ENCODE results near the gene FBXL14.
"Not testable (repeated sequence)": the region's sequence is repeated elsewhere in the genome, so short reads cannot be mapped to it uniquely, and the experiment has no call there.

Gene FBXL14

DNA sequence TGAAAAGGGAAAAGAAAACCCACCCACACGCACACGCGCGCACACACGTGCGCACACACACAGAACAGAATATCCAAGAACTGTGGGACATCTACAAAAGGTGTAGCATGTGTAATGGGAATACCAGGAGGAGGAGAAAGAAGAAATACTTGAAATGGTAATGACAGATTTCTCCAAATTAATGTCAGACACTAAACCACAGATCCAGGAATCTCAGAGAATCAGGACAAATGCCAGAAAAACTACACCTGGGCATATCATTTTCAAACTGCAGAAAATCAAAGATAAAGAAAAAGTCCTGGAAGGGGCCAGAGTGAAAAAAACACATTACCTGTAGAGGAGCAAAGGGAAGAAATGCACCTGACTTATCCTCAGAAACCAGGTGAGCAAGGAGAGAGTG, 26.5 kb downstream of the FBXL14 start:
- no peak for DNase-seq (ENCODE audit: low read depth)
- TF ChIP-seq, protein P1, sequence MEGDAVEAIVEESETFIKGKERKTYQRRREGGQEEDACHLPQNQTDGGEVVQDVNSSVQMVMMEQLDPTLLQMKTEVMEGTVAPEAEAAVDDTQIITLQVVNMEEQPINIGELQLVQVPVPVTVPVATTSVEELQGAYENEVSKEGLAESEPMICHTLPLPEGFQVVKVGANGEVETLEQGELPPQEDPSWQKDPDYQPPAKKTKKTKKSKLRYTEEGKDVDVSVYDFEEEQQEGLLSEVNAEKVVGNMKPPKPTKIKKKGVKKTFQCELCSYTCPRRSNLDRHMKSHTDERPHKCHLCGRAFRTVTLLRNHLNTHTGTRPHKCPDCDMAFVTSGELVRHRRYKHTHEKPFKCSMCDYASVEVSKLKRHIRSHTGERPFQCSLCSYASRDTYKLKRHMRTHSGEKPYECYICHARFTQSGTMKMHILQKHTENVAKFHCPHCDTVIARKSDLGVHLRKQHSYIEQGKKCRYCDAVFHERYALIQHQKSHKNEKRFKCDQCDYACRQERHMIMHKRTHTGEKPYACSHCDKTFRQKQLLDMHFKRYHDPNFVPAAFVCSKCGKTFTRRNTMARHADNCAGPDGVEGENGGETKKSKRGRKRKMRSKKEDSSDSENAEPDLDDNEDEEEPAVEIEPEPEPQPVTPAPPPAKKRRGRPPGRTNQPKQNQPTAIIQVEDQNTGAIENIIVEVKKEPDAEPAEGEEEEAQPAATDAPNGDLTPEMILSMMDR (conservative IDR thresholded peaks at IDR 0.05; ENCODE audit: low read depth, low read length): no peak
- no peak overlapping the region for H3K4me3 ChIP-seq (ENCODE audit: low read length)

DNA sequence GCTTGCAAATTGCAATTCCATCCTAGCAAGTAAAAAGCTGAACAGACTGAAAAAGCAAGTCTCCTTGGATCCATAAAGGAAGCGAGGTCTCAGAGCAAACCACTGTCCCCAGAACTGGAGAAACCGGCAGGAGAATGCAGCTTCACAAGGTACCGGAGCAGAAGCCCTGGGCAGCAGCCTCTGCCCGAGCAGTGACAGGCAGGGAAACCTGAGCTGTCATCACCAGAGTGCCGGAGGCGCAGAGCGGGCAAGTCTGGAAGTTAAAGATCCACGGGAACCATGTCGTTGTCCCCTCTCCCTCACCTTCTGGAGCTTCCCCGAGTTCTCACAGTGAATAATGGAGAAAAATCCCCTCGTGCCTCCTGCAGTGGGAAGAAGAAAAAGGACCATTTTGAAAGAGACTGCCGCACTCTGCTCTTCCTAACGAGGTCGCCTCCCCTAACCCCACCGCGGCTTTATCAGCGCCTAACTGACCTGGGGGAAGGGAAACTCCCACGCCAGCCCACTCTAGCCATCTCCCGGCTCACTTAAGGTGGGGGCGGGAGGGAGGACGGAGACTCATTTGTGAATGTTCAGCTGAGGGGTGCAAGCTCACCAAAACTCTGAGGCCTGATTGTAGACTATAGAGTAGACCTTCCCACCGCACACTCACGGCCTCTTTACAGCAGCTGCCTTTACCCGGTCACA, 27.8 kb downstream of the FBXL14 start:
- TF ChIP-seq, protein P1 (conservative IDR thresholded peaks at IDR 0.05; ENCODE audit: low read depth, low read length): no peak
- DNase-seq (ENCODE audit: low read depth): no peak
- no peak overlapping the region for H3K4me3 ChIP-seq (ENCODE audit: low read length)

DNA sequence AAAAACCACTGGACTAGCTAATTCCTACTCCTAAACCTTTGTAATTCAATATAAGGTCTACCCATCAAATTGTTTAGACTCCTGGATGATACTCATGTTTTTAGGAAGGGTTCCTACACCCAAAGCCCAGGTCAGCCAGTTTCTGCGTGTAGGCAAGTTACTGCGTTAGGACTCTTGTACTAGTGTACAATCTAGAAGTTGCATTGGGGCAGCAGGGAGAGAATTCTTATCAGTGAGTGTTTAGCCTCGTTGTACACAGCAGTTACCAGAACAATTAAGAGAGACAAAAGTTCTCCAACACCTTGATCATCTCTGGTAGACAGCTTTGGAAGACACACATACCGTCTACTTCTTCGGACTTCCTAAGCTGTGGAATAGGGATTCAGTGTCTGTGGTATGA, 29.2 kb downstream of the FBXL14 start:
- TF ChIP-seq, protein P1 (conservative IDR thresholded peaks at IDR 0.05; ENCODE audit: low read depth, low read length): no peak
- no peak overlapping the region for H3K4me3 ChIP-seq (ENCODE audit: low read length)
- DNase-seq (ENCODE audit: low read depth): no peak

DNA sequence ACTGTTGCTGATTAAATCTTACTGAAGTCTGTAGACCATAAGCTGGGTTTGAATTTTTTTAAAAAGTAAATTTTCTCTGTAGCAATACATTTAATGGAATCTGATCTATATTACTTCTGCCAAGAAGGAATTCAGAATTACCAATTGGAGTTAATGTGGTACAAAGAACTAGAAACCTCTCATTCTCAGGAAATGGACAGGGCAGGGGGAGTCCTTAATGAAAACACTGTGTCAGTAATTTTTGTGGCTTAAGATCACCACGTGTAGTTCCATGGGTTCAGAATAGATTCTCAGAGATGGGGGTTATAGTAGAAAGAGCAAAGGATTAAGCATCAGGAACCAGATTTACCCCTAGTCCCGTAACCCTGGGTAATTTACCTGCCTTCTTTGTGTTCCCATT, 30.3 kb downstream of the FBXL14 start:
- TF ChIP-seq, protein P1 (conservative IDR thresholded peaks at IDR 0.05; ENCODE audit: low read depth, low read length): no peak
- H3K4me3 ChIP-seq (ENCODE audit: low read length): no peak overlapping the region
- DNase-seq (ENCODE audit: low read depth): no peak

DNA sequence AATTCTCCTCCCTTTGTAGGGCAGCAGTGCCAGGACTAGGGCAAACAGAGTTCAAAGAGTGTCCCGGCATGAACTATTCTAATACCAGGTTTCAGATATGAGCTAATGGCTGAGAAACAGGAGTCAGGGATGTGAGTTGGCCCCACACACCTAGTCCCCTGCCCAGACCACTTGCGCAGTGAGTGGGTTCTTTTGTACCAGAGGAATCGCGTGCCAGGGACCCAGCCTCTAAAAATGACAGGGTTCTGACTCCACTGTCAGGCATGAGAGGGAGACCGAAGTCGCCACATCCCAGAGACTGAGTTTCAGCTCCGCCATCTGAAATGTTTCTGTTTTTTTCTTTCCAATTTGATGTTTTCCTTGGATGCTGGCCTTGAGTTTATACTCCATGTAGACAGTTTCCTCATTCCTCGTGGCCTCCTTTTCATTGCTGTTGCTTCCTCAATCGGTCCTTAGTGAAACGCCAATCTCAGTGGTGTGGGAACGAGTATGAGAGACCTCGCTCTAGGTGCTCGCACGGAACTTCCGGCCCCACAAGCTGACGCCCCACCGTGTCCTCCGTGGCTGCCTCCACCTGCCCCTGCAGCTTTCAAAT, 31.5 kb downstream of the FBXL14 start:
- no peak for DNase-seq (ENCODE audit: low read depth)
- TF ChIP-seq, protein P1 (conservative IDR thresholded peaks at IDR 0.05; ENCODE audit: low read depth, low read length): no peak
- no peak overlapping the region for H3K4me3 ChIP-seq (ENCODE audit: low read length)

DNA sequence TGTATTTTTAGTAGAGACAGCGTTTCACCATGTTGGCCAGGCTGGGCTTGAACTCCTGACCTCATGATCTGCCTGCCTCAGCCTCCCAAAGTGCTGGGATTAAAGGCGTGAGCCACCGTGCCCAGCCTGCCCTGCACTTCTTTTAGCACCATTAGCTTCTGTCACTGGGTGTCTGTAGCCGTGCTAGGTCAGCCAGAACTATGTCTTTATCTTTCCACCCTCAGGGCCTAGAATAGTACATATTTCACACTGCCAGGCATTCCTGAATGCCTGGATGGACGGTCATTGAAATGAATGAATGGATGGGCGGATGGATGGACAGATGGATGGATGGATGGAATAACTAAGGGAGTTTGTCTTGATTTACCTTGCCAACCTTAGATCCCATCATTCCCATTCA, 33.7 kb downstream of the FBXL14 start:
- no peak overlapping the region for H3K4me3 ChIP-seq (ENCODE audit: low read length)
- DNase-seq (ENCODE audit: low read depth): no peak
- TF ChIP-seq, protein P1 (conservative IDR thresholded peaks at IDR 0.05; ENCODE audit: low read depth, low read length): no peak

DNA sequence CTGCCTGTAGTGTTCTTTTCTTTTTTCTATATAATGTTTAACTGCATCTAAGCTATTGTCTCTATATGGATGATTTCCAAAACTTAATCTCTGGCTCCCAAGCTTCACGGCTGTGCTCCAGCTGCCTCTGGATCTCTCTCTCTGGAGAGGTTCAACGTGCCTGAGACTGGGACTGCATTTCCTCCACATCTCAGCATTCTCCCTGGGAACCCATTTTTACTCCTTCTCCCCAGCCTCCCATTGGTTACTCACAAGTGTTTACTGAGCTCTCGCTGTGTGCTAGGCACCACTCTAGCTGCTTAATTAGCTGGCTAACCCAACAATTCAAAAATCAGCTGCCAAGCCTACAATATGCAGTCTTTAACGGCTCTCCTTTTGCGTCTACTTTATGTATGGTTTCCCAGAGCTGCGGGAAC, 34.7 kb downstream of the FBXL14 start:
- no peak for DNase-seq (ENCODE audit: low read depth)
- no peak overlapping the region for H3K4me3 ChIP-seq (ENCODE audit: low read length)
- TF ChIP-seq, protein P1 (conservative IDR thresholded peaks at IDR 0.05; ENCODE audit: low read depth, low read length): no peak

DNA sequence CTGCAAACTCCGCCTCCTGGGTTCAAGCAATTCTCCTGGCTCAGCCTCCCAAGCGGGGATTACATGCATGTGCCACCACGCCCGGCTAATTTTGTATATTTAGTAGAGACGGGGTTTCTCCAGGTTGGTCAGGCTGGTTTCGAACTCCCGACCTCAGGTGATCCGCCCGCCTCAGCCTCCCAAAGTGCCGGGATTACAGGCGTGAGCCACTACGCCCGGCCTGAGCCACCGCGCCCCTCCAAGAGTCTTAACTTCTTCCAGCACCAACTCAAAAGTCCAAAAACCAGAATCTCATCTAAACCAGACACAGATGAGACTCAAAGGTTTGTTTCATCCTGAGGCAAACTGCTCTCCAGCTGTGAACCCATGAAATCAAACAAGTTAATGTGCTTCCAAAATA, 36.3 kb downstream of the FBXL14 start:
- DNase-seq (ENCODE audit: low read depth); H3K4me3 ChIP-seq (ENCODE audit: low read length): not testable (repeated sequence)
